ENCODE data around the gene EVC2. TPM values are rescaled to one million over a fixed set of nuclear protein-coding genes. Genes with fewer than 3 reads are reported as not detected.
"Not testable (repeated sequence)": the region's sequence is repeated elsewhere in the genome, so short reads cannot be mapped to it uniquely, and the experiment has no call there.

Gene EVC2
- total RNA-seq, 1 donor, result 0.73 TPM

- no peaks in the 10 kb centered on the region for H3K9me3 ChIP-seq (ENCODE audit: low read depth, low read length)
- no peak overlapping the region for H3K4me3 ChIP-seq (ENCODE audit: low read length)
- no peaks in the 10 kb centered on the region for H3K27me3 ChIP-seq (ENCODE audit: insufficient read depth, low read length)
These were observed 91.9 kb downstream of the EVC2 start for GRCh38 chr4:5616331-5616950.

GRCh38 chr4:5615496-5616075, 92.8 kb downstream of the EVC2 start:
- Histone ChIP-seq H3K4me1 (ENCODE audit: insufficient read depth, low read length) (no peaks in the 10 kb centered on the region), H3K27me3 (ENCODE audit: insufficient read depth, low read length) (no peaks in the 10 kb centered on the region), H3K9me3 (ENCODE audit: low read depth, low read length) (no peaks in the 10 kb centered on the region), H3K4me3 (ENCODE audit: low read length) (no peak overlapping the region)

More at GRCh38 chr4:5616331-5616950, 91.9 kb downstream of the EVC2 start:
- no peaks in the 10 kb centered on the region for H3K4me1 ChIP-seq (ENCODE audit: insufficient read depth, low read length)

GRCh38 chr4:5611750-5612149, 96.6 kb downstream of the EVC2 start:
- no peaks in the 10 kb centered on the region for H3K27me3 ChIP-seq (ENCODE audit: insufficient read depth, low read length)
- no peaks in the 10 kb centered on the region for H3K9me3 ChIP-seq (ENCODE audit: low read depth, low read length)
- no peaks in the 10 kb centered on the region for H3K4me1 ChIP-seq (ENCODE audit: insufficient read depth, low read length)
- H3K4me3 ChIP-seq (ENCODE audit: low read length), result no peak overlapping the region

GRCh38 chr4:5609306-5610007, 98.9 kb downstream of the EVC2 start:
- no peaks in the 10 kb centered on the region for H3K9me3 ChIP-seq (ENCODE audit: low read depth, low read length)
- no peaks in the 10 kb centered on the region for H3K4me1 ChIP-seq (ENCODE audit: insufficient read depth, low read length)
- H3K27me3 ChIP-seq (ENCODE audit: insufficient read depth, low read length), result no peaks in the 10 kb centered on the region
- H3K4me3 ChIP-seq (ENCODE audit: low read length), result no peak overlapping the region

GRCh38 chr4:5593828-5594227, 114.5 kb downstream of the EVC2 start:
- H3K4me1 ChIP-seq (ENCODE audit: insufficient read depth, low read length); H3K4me3 ChIP-seq (ENCODE audit: low read length); H3K9me3 ChIP-seq (ENCODE audit: low read depth, low read length); H3K27me3 ChIP-seq (ENCODE audit: insufficient read depth, low read length): not testable (repeated sequence)

- Histone ChIP-seq H3K4me3 (ENCODE audit: low read length) (no peak overlapping the region), H3K9me3 (ENCODE audit: low read depth, low read length) (no peaks in the 10 kb centered on the region), H3K27me3 (ENCODE audit: insufficient read depth, low read length) (no peaks in the 10 kb centered on the region), H3K4me1 (ENCODE audit: insufficient read depth, low read length) (no peaks in the 10 kb centered on the region)
These were observed 116.1 kb downstream of the EVC2 start for GRCh38 chr4:5592272-5592671.

GRCh38 chr4:5589495-5589894, 118.9 kb downstream of the EVC2 start:
- H3K9me3 ChIP-seq (ENCODE audit: low read depth, low read length), result no peaks in the 10 kb centered on the region
- no peaks in the 10 kb centered on the region for H3K4me1 ChIP-seq (ENCODE audit: insufficient read depth, low read length)
- no peak overlapping the region for H3K4me3 ChIP-seq (ENCODE audit: low read length)
- no peaks in the 10 kb centered on the region for H3K27me3 ChIP-seq (ENCODE audit: insufficient read depth, low read length)

GRCh38 chr4:5588046-5588445, 120.3 kb downstream of the EVC2 start:
- no peak overlapping the region for H3K4me3 ChIP-seq (ENCODE audit: low read length)
- H3K4me1 ChIP-seq (ENCODE audit: insufficient read depth, low read length), result no peaks in the 10 kb centered on the region
- no peaks in the 10 kb centered on the region for H3K27me3 ChIP-seq (ENCODE audit: insufficient read depth, low read length)
- H3K9me3 ChIP-seq (ENCODE audit: low read depth, low read length), result no peaks in the 10 kb centered on the region

- Histone ChIP-seq H3K4me3 (ENCODE audit: low read length) (no peak overlapping the region), H3K4me1 (ENCODE audit: insufficient read depth, low read length) (no peaks in the 10 kb centered on the region), H3K27me3 (ENCODE audit: insufficient read depth, low read length) (no peaks in the 10 kb centered on the region), H3K9me3 (ENCODE audit: low read depth, low read length) (no peaks in the 10 kb centered on the region)
These were observed 132.4 kb downstream of the EVC2 start for GRCh38 chr4:5575941-5576340.

- Histone ChIP-seq H3K9me3 (ENCODE audit: low read depth, low read length) (no peaks in the 10 kb centered on the region), H3K4me3 (ENCODE audit: low read length) (no peak overlapping the region), H3K4me1 (ENCODE audit: insufficient read depth, low read length) (no peaks in the 10 kb centered on the region), H3K27me3 (ENCODE audit: insufficient read depth, low read length) (no peaks in the 10 kb centered on the region)
These were observed 134.0 kb downstream of the EVC2 start for GRCh38 chr4:5574386-5574785.

GRCh38 chr4:5573965-5574364, 134.4 kb downstream of the EVC2 start:
- Histone ChIP-seq H3K4me3 (ENCODE audit: low read length) (no peak overlapping the region), H3K9me3 (ENCODE audit: low read depth, low read length) (no peaks in the 10 kb centered on the region), H3K27me3 (ENCODE audit: insufficient read depth, low read length) (no peaks in the 10 kb centered on the region), H3K4me1 (ENCODE audit: insufficient read depth, low read length) (no peaks in the 10 kb centered on the region)

GRCh38 chr4:5572751-5573150, 135.6 kb downstream of the EVC2 start:
- Histone ChIP-seq H3K9me3 (ENCODE audit: low read depth, low read length) (no peaks in the 10 kb centered on the region), H3K27me3 (ENCODE audit: insufficient read depth, low read length) (no peaks in the 10 kb centered on the region), H3K4me3 (ENCODE audit: low read length) (no peak overlapping the region), H3K4me1 (ENCODE audit: insufficient read depth, low read length) (no peaks in the 10 kb centered on the region)

GRCh38 chr4:5572114-5572513, 136.2 kb downstream of the EVC2 start:
- H3K4me1 ChIP-seq (ENCODE audit: insufficient read depth, low read length), result no peaks in the 10 kb centered on the region
- no peaks in the 10 kb centered on the region for H3K9me3 ChIP-seq (ENCODE audit: low read depth, low read length)
- no peak overlapping the region for H3K4me3 ChIP-seq (ENCODE audit: low read length)
- no peaks in the 10 kb centered on the region for H3K27me3 ChIP-seq (ENCODE audit: insufficient read depth, low read length)

- Histone ChIP-seq H3K27me3 (ENCODE audit: insufficient read depth, low read length) (no peaks in the 10 kb centered on the region), H3K4me3 (ENCODE audit: low read length) (no peak overlapping the region), H3K9me3 (ENCODE audit: low read depth, low read length) (no peaks in the 10 kb centered on the region), H3K4me1 (ENCODE audit: insufficient read depth, low read length) (no peaks in the 10 kb centered on the region)
These were observed 136.7 kb downstream of the EVC2 start for GRCh38 chr4:5571646-5572045.

- no peaks in the 10 kb centered on the region for H3K4me1 ChIP-seq (ENCODE audit: insufficient read depth, low read length)
- no peaks in the 10 kb centered on the region for H3K9me3 ChIP-seq (ENCODE audit: low read depth, low read length)
- no peaks in the 10 kb centered on the region for H3K27me3 ChIP-seq (ENCODE audit: insufficient read depth, low read length)
- no peak overlapping the region for H3K4me3 ChIP-seq (ENCODE audit: low read length)
These were observed 138.9 kb downstream of the EVC2 start for GRCh38 chr4:5569451-5569850.

GRCh38 chr4:5568931-5569330, 139.4 kb downstream of the EVC2 start:
- Histone ChIP-seq H3K9me3 (ENCODE audit: low read depth, low read length) (no peaks in the 10 kb centered on the region), H3K4me3 (ENCODE audit: low read length) (no peak overlapping the region), H3K4me1 (ENCODE audit: insufficient read depth, low read length) (no peaks in the 10 kb centered on the region)

More at GRCh38 chr4:5568931-5569330, 139.4 kb downstream of the EVC2 start:
- no peaks in the 10 kb centered on the region for H3K27me3 ChIP-seq (ENCODE audit: insufficient read depth, low read length)
